ENCODE data around the gene POLR3GL. TPM values are rescaled to one million over a fixed set of nuclear protein-coding genes. Genes with fewer than 3 reads are reported as not detected.

The POLR3GL gene
- polyA plus RNA-seq, 1 donor from 2014 or later: 38.6 TPM

DNA sequence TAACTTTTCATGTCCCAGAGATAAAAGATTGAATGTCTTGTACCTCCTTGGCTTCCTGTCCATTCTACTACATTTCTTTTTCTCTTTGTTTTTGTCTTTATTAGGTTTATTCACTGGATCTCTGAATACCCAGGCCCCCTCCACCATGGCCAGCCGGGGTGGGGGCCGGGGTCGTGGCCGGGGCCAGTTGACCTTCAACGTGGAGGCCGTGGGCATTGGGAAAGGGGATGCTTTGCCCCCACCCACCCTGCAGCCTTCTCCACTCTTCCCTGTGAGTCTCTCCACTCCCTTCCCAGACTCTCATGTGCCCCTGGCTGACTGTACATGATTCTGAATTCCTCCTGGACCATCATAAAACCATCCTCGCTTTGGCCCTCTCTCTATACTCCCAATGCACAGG lies 10.2 kb downstream of the POLR3GL start:
- Histone ChIP-seq H3K9me2 (ENCODE audit: insufficient read depth, low read length) (no peaks in the 10 kb centered on the region), H3K4me3 (ENCODE audit: low read length) (no peak overlapping the region), H3K36me3 (ENCODE audit: insufficient read depth, low read length) (no peaks in the 10 kb centered on the region), H3K79me2 (replicated peaks; ENCODE audit: insufficient read depth, low read length) (no peaks in the 10 kb centered on the region), H4K20me1 (ENCODE audit: insufficient read depth) (no peaks in the 10 kb centered on the region), H3K27ac (ENCODE audit: low read length) (no peak overlapping the region), H3K27me3 (ENCODE audit: insufficient read depth, low read depth, low read length) (no peaks in the 10 kb centered on the region), H3K9ac (ENCODE audit: low read length) (no peak overlapping the region), H3K4me2 (ENCODE audit: low read length) (no peak overlapping the region), H3F3A (ENCODE audit: insufficient read depth, low read length, poor library complexity, severe bottlenecking) (no peaks in the 10 kb centered on the region), H3K9me3 (ENCODE audit: low read length) (no peaks in the 10 kb centered on the region), H2AFZ (ENCODE audit: low read depth, low read length) (no peak overlapping the region)
- no peak for TF ChIP-seq EZH2 (IDR thresholded peaks at IDR 0.05; ENCODE audit: borderline replicate concordance, insufficient read depth, low read length, poor library complexity, severe bottlenecking)
- TF ChIP-seq, protein P1, sequence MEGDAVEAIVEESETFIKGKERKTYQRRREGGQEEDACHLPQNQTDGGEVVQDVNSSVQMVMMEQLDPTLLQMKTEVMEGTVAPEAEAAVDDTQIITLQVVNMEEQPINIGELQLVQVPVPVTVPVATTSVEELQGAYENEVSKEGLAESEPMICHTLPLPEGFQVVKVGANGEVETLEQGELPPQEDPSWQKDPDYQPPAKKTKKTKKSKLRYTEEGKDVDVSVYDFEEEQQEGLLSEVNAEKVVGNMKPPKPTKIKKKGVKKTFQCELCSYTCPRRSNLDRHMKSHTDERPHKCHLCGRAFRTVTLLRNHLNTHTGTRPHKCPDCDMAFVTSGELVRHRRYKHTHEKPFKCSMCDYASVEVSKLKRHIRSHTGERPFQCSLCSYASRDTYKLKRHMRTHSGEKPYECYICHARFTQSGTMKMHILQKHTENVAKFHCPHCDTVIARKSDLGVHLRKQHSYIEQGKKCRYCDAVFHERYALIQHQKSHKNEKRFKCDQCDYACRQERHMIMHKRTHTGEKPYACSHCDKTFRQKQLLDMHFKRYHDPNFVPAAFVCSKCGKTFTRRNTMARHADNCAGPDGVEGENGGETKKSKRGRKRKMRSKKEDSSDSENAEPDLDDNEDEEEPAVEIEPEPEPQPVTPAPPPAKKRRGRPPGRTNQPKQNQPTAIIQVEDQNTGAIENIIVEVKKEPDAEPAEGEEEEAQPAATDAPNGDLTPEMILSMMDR (IDR thresholded peaks at IDR 0.05; ENCODE audit: poor library complexity, severe bottlenecking): no peak
- TF ChIP-seq TAF1 (IDR thresholded peaks at IDR 0.05; ENCODE audit: low read depth): no peak
- no peak for TF ChIP-seq EP300 (conservative IDR thresholded peaks at IDR 0.05; ENCODE audit: poor library complexity, severe bottlenecking)
- no peak for TF ChIP-seq MXI1 (conservative IDR thresholded peaks at IDR 0.05; ENCODE audit: poor library complexity, severe bottlenecking)
- TF ChIP-seq, protein P2, sequence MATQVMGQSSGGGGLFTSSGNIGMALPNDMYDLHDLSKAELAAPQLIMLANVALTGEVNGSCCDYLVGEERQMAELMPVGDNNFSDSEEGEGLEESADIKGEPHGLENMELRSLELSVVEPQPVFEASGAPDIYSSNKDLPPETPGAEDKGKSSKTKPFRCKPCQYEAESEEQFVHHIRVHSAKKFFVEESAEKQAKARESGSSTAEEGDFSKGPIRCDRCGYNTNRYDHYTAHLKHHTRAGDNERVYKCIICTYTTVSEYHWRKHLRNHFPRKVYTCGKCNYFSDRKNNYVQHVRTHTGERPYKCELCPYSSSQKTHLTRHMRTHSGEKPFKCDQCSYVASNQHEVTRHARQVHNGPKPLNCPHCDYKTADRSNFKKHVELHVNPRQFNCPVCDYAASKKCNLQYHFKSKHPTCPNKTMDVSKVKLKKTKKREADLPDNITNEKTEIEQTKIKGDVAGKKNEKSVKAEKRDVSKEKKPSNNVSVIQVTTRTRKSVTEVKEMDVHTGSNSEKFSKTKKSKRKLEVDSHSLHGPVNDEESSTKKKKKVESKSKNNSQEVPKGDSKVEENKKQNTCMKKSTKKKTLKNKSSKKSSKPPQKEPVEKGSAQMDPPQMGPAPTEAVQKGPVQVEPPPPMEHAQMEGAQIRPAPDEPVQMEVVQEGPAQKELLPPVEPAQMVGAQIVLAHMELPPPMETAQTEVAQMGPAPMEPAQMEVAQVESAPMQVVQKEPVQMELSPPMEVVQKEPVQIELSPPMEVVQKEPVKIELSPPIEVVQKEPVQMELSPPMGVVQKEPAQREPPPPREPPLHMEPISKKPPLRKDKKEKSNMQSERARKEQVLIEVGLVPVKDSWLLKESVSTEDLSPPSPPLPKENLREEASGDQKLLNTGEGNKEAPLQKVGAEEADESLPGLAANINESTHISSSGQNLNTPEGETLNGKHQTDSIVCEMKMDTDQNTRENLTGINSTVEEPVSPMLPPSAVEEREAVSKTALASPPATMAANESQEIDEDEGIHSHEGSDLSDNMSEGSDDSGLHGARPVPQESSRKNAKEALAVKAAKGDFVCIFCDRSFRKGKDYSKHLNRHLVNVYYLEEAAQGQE (IDR thresholded peaks at IDR 0.05; ENCODE audit: borderline replicate concordance): no peak
- no peak for TF ChIP-seq RAD21 (conservative IDR thresholded peaks at IDR 0.05)
- no peak for TF ChIP-seq POLR2AphosphoS5 (IDR thresholded peaks at IDR 0.05)
- no peak for TF ChIP-seq SMC3 (conservative IDR thresholded peaks at IDR 0.05; ENCODE audit: poor library complexity)

DNA sequence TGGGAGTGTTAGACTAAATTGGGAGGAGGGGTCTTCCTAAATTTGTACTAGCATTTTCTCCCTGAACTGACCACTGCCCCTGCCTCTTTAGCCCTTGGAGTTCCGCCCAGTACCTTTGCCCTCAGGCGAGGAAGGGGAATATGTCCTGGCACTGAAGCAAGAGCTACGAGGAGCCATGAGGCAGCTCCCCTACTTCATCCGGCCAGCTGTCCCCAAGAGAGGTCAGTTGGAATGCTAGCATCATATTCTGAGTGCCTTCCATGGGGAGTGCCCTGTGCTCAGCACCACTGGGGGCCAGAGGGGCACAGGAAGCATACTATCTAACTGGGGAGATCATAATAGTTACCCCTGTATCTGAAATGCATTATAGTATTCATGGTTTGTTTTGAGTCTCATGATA lies 10.7 kb downstream of the POLR3GL start:
- TF ChIP-seq MXI1 (conservative IDR thresholded peaks at IDR 0.05; ENCODE audit: poor library complexity, severe bottlenecking) (no peak), EP300 (conservative IDR thresholded peaks at IDR 0.05; ENCODE audit: poor library complexity, severe bottlenecking) (no peak), SMC3 (conservative IDR thresholded peaks at IDR 0.05; ENCODE audit: poor library complexity) (no peak), EZH2 (IDR thresholded peaks at IDR 0.05; ENCODE audit: borderline replicate concordance, insufficient read depth, low read length, poor library complexity, severe bottlenecking) (no peak), POLR2AphosphoS5 (IDR thresholded peaks at IDR 0.05) (no peak)
- TF ChIP-seq, protein P1 (IDR thresholded peaks at IDR 0.05; ENCODE audit: poor library complexity, severe bottlenecking): no peak
- TF ChIP-seq, protein P2 (IDR thresholded peaks at IDR 0.05; ENCODE audit: borderline replicate concordance): no peak
- Histone ChIP-seq H3K4me2 (ENCODE audit: low read length) (no peak overlapping the region), H3K9me3 (ENCODE audit: low read length) (no peaks in the 10 kb centered on the region), H3K9me2 (ENCODE audit: insufficient read depth, low read length) (no peaks in the 10 kb centered on the region), H3K79me2 (replicated peaks; ENCODE audit: insufficient read depth, low read length) (no peaks in the 10 kb centered on the region), H4K20me1 (ENCODE audit: insufficient read depth) (no peaks in the 10 kb centered on the region), H3K4me3 (ENCODE audit: low read length) (no peak overlapping the region), H3K9ac (ENCODE audit: low read length) (no peak overlapping the region), H2AFZ (ENCODE audit: low read depth, low read length) (no peak overlapping the region), H3K36me3 (ENCODE audit: insufficient read depth, low read length) (no peaks in the 10 kb centered on the region), H3F3A (ENCODE audit: insufficient read depth, low read length, poor library complexity, severe bottlenecking) (no peaks in the 10 kb centered on the region), H3K27ac (ENCODE audit: low read length) (no peak overlapping the region), H3K27me3 (ENCODE audit: insufficient read depth, low read depth, low read length) (no peaks in the 10 kb centered on the region)
